Activated CD8-positive, alpha-beta T cell treated with anti-CD3 and anti-CD28 coated beads, Interleukin-2, amount 10 ng/mL, durations not matched to agents 7 days and 5 days (primary cell): ENCODE measurements around the gene PLCD4. TPM values are rescaled to one million over a fixed set of nuclear protein-coding genes. Genes with fewer than 3 reads are reported as not detected.

ENCODE experiments used
- ATAC-seq: fragments of 150-1000 bp; cut with Tn5 transposase; one replicate; pipeline ENCODE4 v1.10.0; 2021; ENCODE audit warnings: moderate library complexity
- CTCF ChIA-PET: fragments of 350-600 bp; sonication (Branson Sonifier 250); formaldehyde crosslinking; loops from one replicate; lab custom pipeline; 2021; ENCODE audit warnings: antibody characterized with exemption; lab: Charles Lee
- POLR2A ChIA-PET: fragments of 350-600 bp; sonication (Branson Sonifier 250); formaldehyde crosslinking; loops from one replicate; lab custom pipeline; 2021; ENCODE audit warnings: antibody characterized with exemption; lab: Charles Lee
- DNase-seq: peaks from one replicate; pipeline ENCODE4 v3.0.0-alpha.2; 2020
- H3K27ac Mint-ChIP-seq: one replicate; pipeline ENCODE4 v1.8.0; 2021; ENCODE audit warnings: mild to moderate bottlenecking, mixed read lengths
- H3K27me3 Mint-ChIP-seq: one replicate; pipeline ENCODE4 v1.8.0; 2021; ENCODE audit warnings: low read depth, mixed read lengths
- H3K36me3 Mint-ChIP-seq: one replicate; pipeline ENCODE4 v1.8.0; 2021; ENCODE audit warnings: low read depth, mixed read lengths
- H3K4me1 Mint-ChIP-seq: one replicate; pipeline ENCODE4 v1.8.0; 2021; ENCODE audit warnings: low read depth, mixed read lengths
- H3K4me3 Mint-ChIP-seq: one replicate; pipeline ENCODE4 v1.8.0; 2021; ENCODE audit warnings: mild to moderate bottlenecking, mixed read lengths
- H3K9me3 Mint-ChIP-seq: one replicate; pipeline ENCODE4 v1.8.0; 2022; ENCODE audit warnings: mixed read lengths; ENCODE audit not compliant: insufficient read depth
- total RNA-seq, 2 experiments: library from RNA; stranded (reverse); gene quantifications; one replicate each; pipeline ENCODE4 v1.2.3, GENCODE V29; 2021

Gene PLCD4
- total RNA-seq, 2 experiments from 2014 or later, result 0.26 to 0.32 TPM

DNA sequence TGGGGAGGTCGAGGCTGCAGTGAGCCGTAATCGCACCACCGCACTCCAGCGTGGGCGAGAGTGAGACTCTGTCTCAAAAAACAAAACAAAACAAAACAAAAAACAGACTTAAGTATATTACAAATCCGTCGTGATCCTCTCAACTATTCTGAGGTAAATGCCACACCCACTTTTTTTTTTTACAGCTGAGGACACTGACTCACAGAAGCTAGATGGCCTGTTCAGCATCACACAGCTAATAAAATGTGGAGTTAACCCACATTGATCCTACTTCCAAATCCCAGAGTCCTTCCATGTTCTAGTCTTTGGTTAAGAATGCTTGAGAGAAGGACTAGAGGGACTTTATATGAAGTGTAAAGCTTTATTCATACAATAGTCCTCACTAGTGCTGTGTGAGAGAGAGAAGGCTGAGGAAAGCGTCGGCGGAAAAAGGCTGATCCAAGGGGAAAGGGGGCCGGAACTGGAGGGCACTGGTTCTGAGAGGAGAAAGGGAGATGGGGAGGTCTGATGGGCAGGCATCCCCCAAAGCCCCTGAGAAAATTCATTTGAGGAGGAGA lies 63.5 kb downstream of the PLCD4 start:
- H3K27ac Mint-ChIP-seq, result peak overlapping the region; percentile 93
- H3K27me3 Mint-ChIP-seq, result no peaks in the 10 kb centered on the region
- H3K36me3 Mint-ChIP-seq, result peaks cover 11% of the 10 kb centered on the region
- no peak for DNase-seq
- H3K4me1 Mint-ChIP-seq, result peaks cover 26% of the 10 kb centered on the region
- no peak for ATAC-seq
- no peaks in the 10 kb centered on the region for H3K9me3 Mint-ChIP-seq
- ChIA-PET CTCF (interaction anchor here (1.0 to 5.9 kb wide), 8 partner anchors 12 to 414 kb away, joined by 3 to 51 read pairs (median 8); partner anchors contain the start of genes BCS1L, TTLL4 and ZNF142), POLR2A (interaction anchor here (0.9 to 4.0 kb wide), 4 partner anchors 11 to 404 kb away, joined by 3 to 39 read pairs (median 3); partner anchors contain the start of genes BCS1L and ZNF142)
- H3K4me3 Mint-ChIP-seq, result peak overlapping the region; percentile 88

DNA sequence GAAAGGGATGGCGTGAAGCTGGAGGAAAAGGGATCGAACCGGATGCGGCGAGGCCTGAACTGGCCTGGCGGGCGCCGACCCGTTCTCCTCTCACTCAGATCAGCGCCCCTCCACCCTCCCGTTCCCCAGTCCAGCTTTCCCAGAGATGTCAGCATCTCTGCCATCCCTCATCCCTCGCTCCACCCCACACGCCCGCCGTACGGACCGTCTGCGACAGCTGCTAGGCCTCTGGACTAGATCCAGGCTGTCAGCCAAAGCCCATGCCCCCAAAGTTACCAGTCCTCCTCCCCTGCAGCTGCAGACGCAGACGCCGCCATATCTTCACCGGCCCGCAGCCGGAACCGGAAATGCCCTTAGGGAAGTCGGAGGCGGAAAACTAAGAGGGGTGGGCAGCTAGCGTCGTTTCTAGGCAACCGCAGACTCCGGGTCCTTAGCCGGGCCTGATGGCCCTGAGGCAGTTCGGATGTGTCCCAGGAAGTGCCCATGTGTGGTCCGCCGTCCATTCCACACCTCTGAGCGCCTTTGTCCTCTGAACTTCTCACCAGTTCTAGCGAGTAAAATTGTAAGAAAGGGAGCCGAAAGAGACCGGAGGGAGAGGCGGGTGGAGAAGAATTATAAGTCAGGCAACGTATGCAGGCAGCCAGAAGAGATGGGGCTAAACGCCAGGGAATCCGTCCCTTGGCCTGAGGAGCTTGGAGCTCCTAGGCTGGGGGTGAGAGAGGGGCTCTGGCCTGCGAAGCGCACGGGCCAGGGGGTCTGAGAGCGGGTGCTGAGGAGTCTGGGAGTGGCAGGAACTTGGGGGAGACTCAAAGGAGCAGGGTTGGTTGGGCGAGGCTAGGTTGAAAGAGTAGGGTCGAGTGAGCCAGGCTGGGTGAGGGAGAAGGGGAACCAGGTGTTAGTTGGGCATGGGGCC lies 64.2 kb downstream of the PLCD4 start, which contains the start of the genes RNF25 and STK36:
RNF25 (minus strand) TSS at position 349 of the 913 bp plus-strand sequence; CDS start at position 317, 32 bp downstream.
STK36 (plus strand) TSS at position 433 of the 913 bp plus-strand sequence. CDS start 744 bp downstream, outside the sequence.
- Mint-ChIP-seq H3K4me3 (peak within 1 kb of the TSS; percentile 88), H3K27me3 (no peaks in the 10 kb centered on the region), H3K9me3 (no peaks in the 10 kb centered on the region), H3K36me3 (peaks cover 9% of the 10 kb centered on the region), H3K27ac (peak within 1 kb of the TSS; percentile 93), H3K4me1 (peaks cover 26% of the 10 kb centered on the region)
- DNase-seq (peak; percentile 89), ATAC-seq (peak; percentile 92)
- POLR2A ChIA-PET, result interaction anchor here (0.5 to 4.0 kb wide), 8 partner anchors 12 to 405 kb away, joined by 3 to 39 read pairs (median 3); partner anchors contain the start of genes BCS1L and ZNF142
- CTCF ChIA-PET, result interaction anchor here (0.6 to 5.9 kb wide), 9 partner anchors 12 to 415 kb away, joined by 3 to 51 read pairs (median 5); partner anchors contain the start of genes BCS1L, TTLL4 and ZNF142

DNA sequence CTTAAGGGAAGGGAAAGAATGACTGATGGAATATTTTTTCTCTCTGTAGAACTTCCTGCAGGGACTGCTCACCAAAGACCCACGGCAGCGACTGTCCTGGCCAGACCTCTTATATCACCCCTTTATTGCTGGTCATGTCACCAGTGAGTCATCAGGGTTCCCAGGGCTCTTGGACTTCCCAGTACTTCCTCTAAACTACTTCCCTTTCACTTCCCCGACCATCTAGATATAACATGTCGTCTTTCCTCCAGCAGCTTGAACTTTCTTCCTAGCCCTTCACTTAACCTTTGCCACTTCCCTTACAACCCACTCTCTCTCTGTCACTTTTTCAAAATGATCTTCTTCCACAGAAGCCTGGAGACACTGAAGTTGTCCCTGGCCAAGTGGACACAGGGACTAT lies 71.4 kb downstream of the PLCD4 start:
- H3K36me3 Mint-ChIP-seq, result no peaks in the 10 kb centered on the region
- CTCF ChIA-PET, result interaction anchor here (3.0 kb wide), 1 partner anchor 8 kb away, joined by 13 read pairs; no protein-coding TSS in a partner anchor
- POLR2A ChIA-PET, result no interaction called here
- no peaks in the 10 kb centered on the region for H3K9me3 Mint-ChIP-seq
- DNase-seq (no peak), ATAC-seq (no peak)
- no peak overlapping the region for H3K27ac Mint-ChIP-seq
- H3K4me1 Mint-ChIP-seq, result no peaks in the 10 kb centered on the region
- H3K4me3 Mint-ChIP-seq, result no peak overlapping the region
- no peaks in the 10 kb centered on the region for H3K27me3 Mint-ChIP-seq

DNA sequence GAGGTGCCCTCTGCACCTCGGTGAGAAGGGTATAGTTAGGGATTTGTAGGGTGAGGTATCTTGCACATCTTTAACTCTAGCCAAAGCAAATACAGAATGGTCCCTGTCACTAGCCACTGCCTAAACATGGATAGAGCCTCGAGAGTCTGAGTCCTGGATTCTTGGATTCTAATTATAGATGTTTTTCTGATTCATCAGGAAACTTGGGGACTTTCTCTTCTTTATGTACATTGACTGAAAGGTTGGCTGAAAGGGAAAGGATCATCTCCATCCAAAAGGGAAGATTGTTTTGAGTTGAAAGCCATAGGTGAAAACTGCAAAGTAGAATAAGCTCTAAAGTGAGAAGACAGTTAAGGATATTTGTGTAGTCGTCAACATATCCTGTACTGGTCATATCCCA lies 72.4 kb downstream of the PLCD4 start:
- ATAC-seq (no peak), DNase-seq (no peak)
- Mint-ChIP-seq H3K27ac (no peak overlapping the region), H3K27me3 (no peaks in the 10 kb centered on the region), H3K36me3 (peaks cover 2% of the 10 kb centered on the region), H3K4me3 (no peak overlapping the region), H3K4me1 (no peaks in the 10 kb centered on the region), H3K9me3 (no peaks in the 10 kb centered on the region)
- ChIA-PET POLR2A (no interaction called here), CTCF (no interaction called here)

Other genes with a start within 250 kb of the PLCD4 start
- under 1 TPM; 0.21 to 0.29 TPM for gene SLC11A1, start 225.6 kb upstream of the PLCD4 start, total RNA-seq
- 100 to 1,000 TPM; 175 to 185 TPM for gene CTDSP1, start 208.0 kb upstream of the PLCD4 start, total RNA-seq
- not detected for gene VIL1, start 188.8 kb upstream of the PLCD4 start, total RNA-seq
- 10 to 100 TPM; 33.9 to 38.1 TPM for gene USP37, start 39.5 kb upstream of the PLCD4 start, total RNA-seq
- gene CNOT9, start 39.1 kb upstream of the PLCD4 start, total RNA-seq, result 10 to 100 TPM; 96.8 to 97.3 TPM
- 10 to 100 TPM; 49.2 to 53.1 TPM for gene ZNF142, start 51.7 kb downstream of the PLCD4 start, total RNA-seq
- 10 to 100 TPM; 50.1 to 50.5 TPM for gene BCS1L, start 51.8 kb downstream of the PLCD4 start, total RNA-seq
- gene RNF25, start 64.1 kb downstream of the PLCD4 start, total RNA-seq, result 10 to 100 TPM; 19.0 to 25.8 TPM
- 10 to 100 TPM; 12.1 to 15.2 TPM for gene STK36, start 64.2 kb downstream of the PLCD4 start, total RNA-seq
- 10 to 100 TPM; 25.8 to 27.7 TPM for gene TTLL4, start 102.9 kb downstream of the PLCD4 start, total RNA-seq
- gene CYP27A1, start 174.2 kb downstream of the PLCD4 start, total RNA-seq, result not detected
- gene PRKAG3, start 223.9 kb downstream of the PLCD4 start, total RNA-seq, result not detected